ENCODE data around the gene ZMYND10. TPM values are rescaled to one million over a fixed set of nuclear protein-coding genes. Genes with fewer than 3 reads are reported as not detected.
A peak's percentile ranks its signal among the peaks of the same experiment; 100 is the strongest.

ZMYND10 gene
- total and polyA plus RNA-seq, 9 of the 15 experiments (the other 6 are each of a cell fraction or from before 2014, with no cell fraction given): 0.20 to 2.8 (median 0.70) TPM

GRCh38 chr3:50292159-50293078, 53.1 kb downstream of the ZMYND10 start, which contains the start of gene IFRD2 (continued):
- TF ChIP-seq ZNF740 (CRISPR knock-in tag; IDR thresholded peaks at IDR 0.05): no peak
- TF ChIP-seq ZNF740 (tag; IDR thresholded peaks at IDR 0.05): no peak
- TF ChIP-seq HDAC8 (tag; IDR thresholded peaks at IDR 0.05): peak; percentile 79; the same call in 1 of the 2 replicates
- peak; percentile 51; the same call in 1 of the 2 replicates for TF ChIP-seq E2F1 (CRISPR knock-in tag; IDR thresholded peaks at IDR 0.05)
- no peak for TF ChIP-seq RBM17 (IDR thresholded peaks at IDR 0.05; ENCODE audit: borderline replicate concordance, low read depth, low read length)
- TF ChIP-seq SMAD4 (CRISPR knock-in tag; conservative IDR thresholded peaks at IDR 0.05): peak; percentile 89
- TF ChIP-seq PRMT5 (CRISPR knock-in tag; IDR thresholded peaks at IDR 0.05): no peak
- no peak for TF ChIP-seq BDP1 (IDR thresholded peaks at IDR 0.05; ENCODE audit: insufficient read depth, insufficient read length)
- TF ChIP-seq GMEB1 (CRISPR knock-in tag; IDR thresholded peaks at IDR 0.05): peak; percentile 93
- TF ChIP-seq C11orf30 (IDR thresholded peaks at IDR 0.05; ENCODE audit: low read depth): peak; percentile 88
- no peak; the same call in none of the 2 replicates for TF ChIP-seq USF1 (CRISPR knock-in tag; IDR thresholded peaks at IDR 0.05)
- no peak for TF ChIP-seq PPARD (CRISPR knock-in tag; IDR thresholded peaks at IDR 0.05)
- no peak for TF ChIP-seq ELK3 (CRISPR knock-in tag; IDR thresholded peaks at IDR 0.05)
- TF ChIP-seq ZNF79 (CRISPR knock-in tag; IDR thresholded peaks at IDR 0.05; ENCODE audit: low read depth): no peak
- TF ChIP-seq MEF2A (IDR thresholded peaks at IDR 0.05; ENCODE audit: control insufficient read depth, low read depth, low read length): no peak
- TF ChIP-seq DPF2 (IDR thresholded peaks at IDR 0.05): no peak
- TF ChIP-seq EZH2 (IDR thresholded peaks at IDR 0.05; ENCODE audit: borderline replicate concordance, low read depth, low read length): no peak
- no peak for TF ChIP-seq RUNX1 (IDR thresholded peaks at IDR 0.05; ENCODE audit: low read depth)
- no peak for TF ChIP-seq HDAC6 (IDR thresholded peaks at IDR 0.05; ENCODE audit: low read depth, low read length)

Measured in K562 (cell line).